ENCODE results near the gene KLHL15.

KLHL15 gene

DNA sequence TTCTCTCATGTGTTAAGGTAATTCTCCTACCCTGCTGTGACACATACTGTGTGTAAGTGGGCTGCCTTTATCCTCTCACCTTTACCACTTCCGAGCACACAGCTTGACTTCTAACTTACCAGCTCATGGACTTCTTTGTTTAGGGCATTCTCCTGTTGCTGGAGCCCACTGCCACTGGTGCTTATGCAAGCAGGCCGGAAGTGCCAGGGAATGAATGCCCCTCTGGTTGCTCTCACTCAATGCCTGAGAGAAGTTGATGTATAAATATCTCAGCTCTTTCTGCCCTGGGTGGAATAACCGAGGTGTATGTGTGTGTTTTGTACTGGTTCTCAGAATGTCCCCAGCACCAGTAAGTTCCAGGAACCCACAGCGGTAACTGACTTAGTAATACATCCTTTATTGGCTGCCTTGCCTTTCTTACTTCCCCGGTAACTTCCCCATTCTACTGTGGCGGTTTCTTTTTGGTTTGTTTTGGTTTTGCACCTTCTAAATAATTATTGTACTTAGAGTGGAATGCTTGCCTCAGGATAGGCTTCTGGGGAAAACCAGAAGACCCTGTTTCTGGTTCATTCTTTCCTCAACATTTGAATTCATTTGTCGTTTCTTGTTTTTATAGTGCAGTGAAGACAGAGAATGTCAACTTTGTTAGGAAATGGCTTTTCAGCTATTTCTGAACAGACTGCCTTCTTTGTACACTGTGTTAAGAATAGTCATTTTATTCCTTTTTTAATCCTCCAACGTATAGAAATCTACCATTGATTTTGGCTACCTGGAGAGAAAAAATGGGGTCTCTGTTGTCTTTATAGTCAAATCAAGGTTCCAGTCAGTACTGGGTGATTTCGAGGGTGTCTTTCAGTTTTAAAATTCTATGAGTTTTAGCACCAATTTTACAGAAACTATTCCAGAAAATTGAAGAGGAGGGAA lies 73.7 kb downstream of the KLHL15 start:
- no peak for DNase-seq (ENCODE audit: low read depth in 2 of 2, low spot score in 1 of 2)

GRCh38 chrX:23952391-23952790 lies 74.6 kb downstream of the KLHL15 start:
- DNase-seq (ENCODE audit: low read depth in 2 of 2, low spot score in 1 of 2) = no peak

- no peak for DNase-seq (ENCODE audit: low read depth in 2 of 2, low spot score in 1 of 2)
These were observed 81.8 kb downstream of the KLHL15 start for GRCh38 chrX:23945206-23945605.

- no peak for DNase-seq (ENCODE audit: low read depth in 2 of 2, low spot score in 1 of 2)
These were observed 82.8 kb downstream of the KLHL15 start for GRCh38 chrX:23944234-23944633.

GRCh38 chrX:23939203-23939602 lies 87.8 kb downstream of the KLHL15 start:
- DNase-seq (ENCODE audit: low read depth in 2 of 2, low spot score in 1 of 2) = no peak

DNA sequence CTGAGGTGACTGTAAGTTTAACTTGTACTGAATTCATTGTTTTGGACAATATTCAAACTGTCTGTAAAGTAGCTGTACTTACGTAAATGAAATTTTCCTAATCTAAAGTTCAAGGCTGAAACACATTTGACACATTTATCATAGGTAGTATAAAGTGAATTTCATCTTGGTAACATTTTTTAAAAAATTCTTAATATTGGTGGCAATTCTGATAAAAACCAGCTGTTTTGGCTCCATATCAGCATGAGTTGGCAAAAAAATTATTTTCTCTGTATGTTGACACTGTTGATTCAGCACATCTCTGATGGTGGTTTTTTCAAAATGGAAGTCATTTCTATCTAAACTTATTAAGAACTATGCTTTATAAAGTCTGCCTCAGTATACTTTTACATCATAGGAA lies 88.3 kb downstream of the KLHL15 start:
- no peak for DNase-seq (ENCODE audit: low read depth in 2 of 2, low spot score in 1 of 2)

GRCh38 chrX:23937100-23937499 lies 89.9 kb downstream of the KLHL15 start:
- DNase-seq (ENCODE audit: low read depth in 2 of 2, low spot score in 1 of 2) = no peak

DNA sequence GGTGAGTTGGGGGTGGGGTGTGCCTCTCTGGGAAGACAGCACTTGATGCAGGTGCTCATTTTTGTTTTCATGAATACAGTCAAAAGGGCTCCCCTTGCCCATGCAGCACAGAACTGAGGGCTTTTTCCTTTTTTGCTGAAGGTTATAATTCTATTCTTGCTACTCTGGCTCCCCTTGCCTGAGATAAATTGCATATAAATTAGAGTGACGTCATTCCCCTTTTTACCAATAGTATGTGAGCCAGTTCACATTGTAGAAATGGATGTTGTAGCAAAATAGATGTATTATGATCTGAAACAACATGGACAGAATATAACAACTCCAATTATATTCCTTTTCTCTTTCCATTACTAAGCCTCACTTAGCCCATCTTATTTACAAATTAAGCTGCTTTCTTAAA lies 90.8 kb downstream of the KLHL15 start:
- no peak for DNase-seq (ENCODE audit: low read depth in 2 of 2, low spot score in 1 of 2)

GRCh38 chrX:23935106-23935505 lies 91.9 kb downstream of the KLHL15 start:
- DNase-seq (ENCODE audit: low read depth in 2 of 2, low spot score in 1 of 2) = no peak

All from stimulated activated CD8-positive, alpha-beta memory T cell treated with anti-CD3 and anti-CD28 coated beads, Interleukin-4, amount 100 ng/mL, for 1 hour (primary cell).